SHP77 treated with DMSO at 0.1 percent for 48 hours (cell line): ENCODE measurements around the gene THAP11.
"Not testable (repeated sequence)": the region's sequence is repeated elsewhere in the genome, so short reads cannot be mapped to it uniquely, and the experiment has no call there.

Experiments
- DNase-seq: peaks from one replicate; lab custom pipeline; 2025; lab: John Stamatoyannopoulos, UW

The THAP11 gene

GRCh38 chr16:67837190-67837589, 4.9 kb upstream of the THAP11 start:
- not testable (repeated sequence) for DNase-seq

- no peak for DNase-seq
Measured at GRCh38 chr16:67837811-67838210, 4.3 kb upstream of the THAP11 start.

GRCh38 chr16:67841198-67841815, 813 bp upstream of the THAP11 start:
- peak; percentile 62 for DNase-seq

- DNase-seq, result no peak
Measured at GRCh38 chr16:67842509-67843342, 606 bp downstream of the THAP11 start.

- no peak for DNase-seq
Measured at GRCh38 chr16:67843343-67843765, 1.2 kb downstream of the THAP11 start.

- no peak for DNase-seq
Measured at GRCh38 chr16:67844497-67844896, 2.4 kb downstream of the THAP11 start.

- DNase-seq, result no peak
Measured at GRCh38 chr16:67845291-67846062, 3.4 kb downstream of the THAP11 start.

- no peak for DNase-seq
Measured at GRCh38 chr16:67846063-67846319, 3.9 kb downstream of the THAP11 start.

- peak; percentile 91 for DNase-seq
Measured at GRCh38 chr16:67846320-67847063, 4.4 kb downstream of the THAP11 start, which contains the start of gene NUTF2. TSS of gene NUTF2 (plus strand) at chr16:67846933. CDS start at chr16:67865131, 18,198 bp downstream.

- no peak for DNase-seq
Measured at GRCh38 chr16:67847064-67847861, 5.1 kb downstream of the THAP11 start, which contains the start of gene CENPT. TSS of gene CENPT (minus strand) at chr16:67847693. CDS start at chr16:67833859, 13,834 bp downstream.

- no peak for DNase-seq
Measured at GRCh38 chr16:67848118-67848517, 6.0 kb downstream of the THAP11 start.

GRCh38 chr16:67853670-67854069, 11.6 kb downstream of the THAP11 start:
- DNase-seq, result no peak

GRCh38 chr16:67855789-67856188, 13.7 kb downstream of the THAP11 start:
- no peak for DNase-seq

GRCh38 chr16:67856927-67857546, 14.9 kb downstream of the THAP11 start:
- no peak for DNase-seq

GRCh38 chr16:67857547-67858233, 15.6 kb downstream of the THAP11 start:
- no peak for DNase-seq

GRCh38 chr16:67858500-67858899, 16.4 kb downstream of the THAP11 start:
- no peak for DNase-seq

GRCh38 chr16:67860589-67861398, 18.7 kb downstream of the THAP11 start:
- no peak for DNase-seq

GRCh38 chr16:67861877-67862276, 19.8 kb downstream of the THAP11 start:
- no peak for DNase-seq
